Natural killer cell treated with Interleukin-12 subunit alpha and Interleukin-12 subunit beta and Interleukin-15 and Interleukin-18, amount 100 ng/mL, for 72 hours (primary cell): ENCODE data around the gene CPT1C. TPM values are rescaled to one million over a fixed set of nuclear protein-coding genes. Genes with fewer than 3 reads are reported as not detected.

ENCODE experiments used
- ATAC-seq, 2 donors: fragments of 150-1000 bp; cut with Tn5 transposase in 1 of 2; sonication (Bioruptor Pico), chemical (Tn5 transposase) in 1 of 2; 2 replicates each; pipeline ENCODE4 v1.10.0; 2021
- DNase-seq: peaks from one replicate; pipeline ENCODE4 v3.0.0; 2022; ENCODE audit warnings: low spot score
- H3K27ac Mint-ChIP-seq, 2 donors: 1 replicate in 1 of 2; 2 replicates in 1 of 2; pipeline ENCODE4 v1.8.0; 2022; ENCODE audit warnings: mixed read lengths in 2 of 2, mild to moderate bottlenecking in 1 of 2, moderate library complexity in 1 of 2
- H3K27me3 Mint-ChIP-seq, 2 donors: 1 replicate in 1 of 2; 2 replicates in 1 of 2; pipeline ENCODE4 v1.8.0; 2022; ENCODE audit warnings: mixed read lengths in 2 of 2
- H3K36me3 Mint-ChIP-seq: one replicate; pipeline ENCODE4 v1.8.0; 2022; ENCODE audit warnings: mixed read lengths
- H3K4me1 Mint-ChIP-seq, 2 donors: 1 replicate in 1 of 2; 2 replicates in 1 of 2; pipeline ENCODE4 v1.8.0; 2022; ENCODE audit warnings: low read depth in 2 of 2, mixed read lengths in 2 of 2, mild to moderate bottlenecking in 1 of 2
- H3K4me3 Mint-ChIP-seq: one replicate; pipeline ENCODE4 v1.8.0; 2022; ENCODE audit warnings: mixed read lengths
- H3K9me3 Mint-ChIP-seq: 2 replicates; pipeline ENCODE4 v1.8.0; 2022; ENCODE audit warnings: mixed read lengths
- total RNA-seq, 2 donors: library from RNA; stranded (reverse); gene quantifications; one replicate each; pipeline ENCODE4 v1.2.3, GENCODE V29; 2022

Gene CPT1C
- total RNA-seq, 2 donors from 2014 or later = 0.52 to 2.7 TPM

DNA sequence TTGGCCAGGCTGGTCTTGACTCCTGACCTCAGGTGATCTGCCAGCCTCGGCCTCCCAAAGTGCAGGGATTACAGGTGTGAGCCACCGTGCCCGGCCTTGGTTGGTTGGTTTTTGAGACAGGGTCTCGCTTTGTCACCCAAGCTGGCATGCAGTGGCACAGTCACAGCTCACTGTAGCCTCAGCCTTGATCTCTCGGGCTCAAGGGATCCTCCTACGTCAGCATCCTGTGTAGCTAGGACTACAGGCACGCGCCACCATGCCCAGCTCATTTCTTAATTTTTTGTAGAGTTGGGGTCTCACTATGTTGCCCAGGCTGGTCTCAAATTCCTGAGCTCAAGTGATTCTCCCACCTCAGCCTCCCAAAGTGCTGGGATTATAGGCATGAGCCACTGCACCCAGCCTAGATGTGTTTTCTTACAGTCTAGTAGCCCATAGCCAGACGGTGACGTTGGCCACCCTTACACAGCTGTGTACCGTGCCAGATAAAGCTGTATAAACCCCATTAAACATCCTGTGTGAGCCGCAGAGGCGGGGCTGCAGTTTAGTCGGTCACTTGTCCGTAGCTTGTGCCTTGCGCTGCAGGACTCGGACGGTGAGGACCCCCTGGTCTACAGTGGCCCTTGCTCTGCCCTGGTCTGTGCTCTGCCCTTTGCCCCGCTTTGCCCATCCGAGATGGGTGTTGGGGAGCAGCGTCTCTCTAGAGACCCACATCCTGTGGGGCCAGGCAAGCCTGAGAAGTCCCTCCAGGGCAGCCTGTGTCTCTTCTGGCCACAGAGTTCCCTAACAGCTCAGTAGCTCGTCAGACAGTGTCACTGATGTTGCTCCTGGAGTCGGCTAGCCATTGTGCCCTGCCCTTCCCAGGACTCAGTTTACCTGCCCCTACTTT, 35.1 kb upstream of the CPT1C start:
- peak overlapping the region; percentile 32 for H3K4me3 Mint-ChIP-seq
- H3K36me3 Mint-ChIP-seq = peaks cover 5% of the 10 kb centered on the region

DNA sequence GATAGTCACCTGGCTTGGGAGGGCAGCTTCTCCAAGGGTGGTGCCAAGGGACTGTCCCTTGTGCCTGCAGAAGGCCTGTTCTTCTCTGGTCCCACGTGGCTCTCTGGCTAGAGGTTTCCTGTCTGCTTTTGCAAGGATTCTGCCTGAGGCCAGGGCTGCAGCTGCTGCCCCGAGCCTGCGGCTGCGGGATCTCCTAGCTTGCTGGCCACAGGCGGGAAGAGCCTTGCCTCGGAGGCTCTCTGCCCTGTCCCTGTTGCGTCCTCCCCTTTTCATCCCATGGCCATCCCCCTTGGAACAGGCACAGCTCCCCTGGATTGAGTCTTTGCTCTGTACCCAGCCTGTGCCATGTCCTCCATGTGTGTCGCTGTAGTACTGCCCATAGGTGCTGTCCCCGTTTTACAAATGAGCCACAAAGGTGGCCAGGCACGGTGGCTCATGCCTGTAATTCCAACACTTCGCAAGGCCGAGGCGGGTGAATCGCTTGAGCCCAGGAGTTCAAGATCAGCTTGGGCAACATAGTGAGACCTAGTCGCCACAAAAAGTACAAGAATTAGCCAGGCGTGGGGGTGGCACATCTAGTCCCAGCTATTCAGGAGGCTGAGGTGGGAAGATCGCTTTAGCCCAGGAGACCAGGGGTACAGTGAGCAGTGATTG, 34.3 kb upstream of the CPT1C start:
- Mint-ChIP-seq H3K9me3 (no peaks in the 10 kb centered on the region), H3K4me1 (peaks cover 8 to 25% of the 10 kb centered on the region in 2 donors), H3K36me3 (peaks cover 5% of the 10 kb centered on the region), H3K27me3 (no peaks in the 10 kb centered on the region), H3K4me3 (peak overlapping the region; percentile 32), H3K27ac (peak overlapping the region; percentile 80 to 88)
- no peak for DNase-seq
- ATAC-seq = peak in 1 of 2 donors; percentile 43

More for the DNA sequence above, 35.1 kb upstream of the CPT1C start:
- H3K27me3 Mint-ChIP-seq = no peaks in the 10 kb centered on the region
- ATAC-seq (peak; percentile 68 to 86), DNase-seq (no peak)
- H3K27ac Mint-ChIP-seq = peak overlapping the region; percentile 80 to 88
- peaks cover 8 to 25% of the 10 kb centered on the region in 2 donors for H3K4me1 Mint-ChIP-seq
- no peaks in the 10 kb centered on the region for H3K9me3 Mint-ChIP-seq

DNA sequence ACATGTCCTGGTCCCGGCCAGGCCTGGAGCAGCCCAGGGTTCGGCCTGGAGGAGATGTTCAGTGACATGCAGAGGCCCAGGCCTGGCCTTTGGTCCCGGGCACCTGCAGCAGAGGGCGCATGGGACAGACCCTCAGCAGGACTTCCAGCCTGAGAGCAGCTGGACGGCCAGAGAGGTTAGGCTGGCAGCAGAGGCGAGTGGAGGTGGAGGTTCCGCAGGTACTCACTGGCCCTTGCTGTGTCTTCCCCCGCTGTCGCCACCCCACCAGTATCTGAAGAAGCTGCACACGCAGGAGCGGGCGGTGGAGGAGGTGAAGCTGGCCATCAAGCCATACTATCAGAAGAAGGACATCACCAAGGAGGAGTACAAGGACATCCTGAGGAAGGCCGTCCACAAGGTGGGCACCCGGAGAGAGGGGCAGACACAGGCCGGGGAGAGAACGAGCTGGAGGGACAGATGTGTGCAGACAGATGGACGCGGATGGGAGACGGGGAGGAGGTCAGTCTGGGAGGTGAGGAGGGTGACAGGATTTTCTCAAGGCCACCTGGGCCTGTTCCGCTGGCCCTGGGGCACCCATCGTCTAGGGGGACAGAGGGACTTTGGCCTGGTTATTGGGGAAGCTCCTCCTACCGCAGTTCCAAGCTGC, 33.3 kb upstream of the CPT1C start:
- Mint-ChIP-seq H3K27ac (no peak overlapping the region), H3K36me3 (peaks cover 5% of the 10 kb centered on the region)

DNA sequence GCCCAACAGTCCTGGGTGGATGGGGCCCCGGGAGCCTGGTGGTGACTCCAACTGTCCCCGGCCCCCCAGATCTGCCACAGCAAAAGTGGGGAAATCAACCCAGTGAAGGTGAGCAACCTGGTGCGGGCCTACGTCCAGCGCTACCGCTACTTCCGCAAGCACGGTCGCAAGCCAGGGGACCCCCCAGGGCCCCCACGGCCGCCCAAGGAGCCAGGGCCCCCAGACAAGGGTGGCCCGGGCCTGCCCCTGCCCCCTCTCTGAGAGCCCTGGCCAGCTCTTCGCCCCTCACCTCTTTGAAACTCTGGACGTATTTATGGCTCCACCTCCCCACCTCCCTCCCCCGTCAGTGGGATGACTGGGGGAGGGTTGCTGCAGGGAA, 32.8 kb upstream of the CPT1C start:
- Mint-ChIP-seq H3K27me3 (no peaks in the 10 kb centered on the region), H3K4me3 (no peak overlapping the region), H3K27ac (no peak overlapping the region), H3K4me1 (peaks cover 8 to 29% of the 10 kb centered on the region in 2 donors), H3K9me3 (no peaks in the 10 kb centered on the region), H3K36me3 (peaks cover 5% of the 10 kb centered on the region)
- DNase-seq = no peak
- no peak for ATAC-seq

More for the DNA sequence above, 33.3 kb upstream of the CPT1C start:
- ATAC-seq (no peak), DNase-seq (no peak)
- Mint-ChIP-seq H3K27me3 (no peaks in the 10 kb centered on the region), H3K9me3 (no peaks in the 10 kb centered on the region), H3K4me1 (peaks cover 8 to 25% of the 10 kb centered on the region in 2 donors), H3K4me3 (no peak overlapping the region)

DNA sequence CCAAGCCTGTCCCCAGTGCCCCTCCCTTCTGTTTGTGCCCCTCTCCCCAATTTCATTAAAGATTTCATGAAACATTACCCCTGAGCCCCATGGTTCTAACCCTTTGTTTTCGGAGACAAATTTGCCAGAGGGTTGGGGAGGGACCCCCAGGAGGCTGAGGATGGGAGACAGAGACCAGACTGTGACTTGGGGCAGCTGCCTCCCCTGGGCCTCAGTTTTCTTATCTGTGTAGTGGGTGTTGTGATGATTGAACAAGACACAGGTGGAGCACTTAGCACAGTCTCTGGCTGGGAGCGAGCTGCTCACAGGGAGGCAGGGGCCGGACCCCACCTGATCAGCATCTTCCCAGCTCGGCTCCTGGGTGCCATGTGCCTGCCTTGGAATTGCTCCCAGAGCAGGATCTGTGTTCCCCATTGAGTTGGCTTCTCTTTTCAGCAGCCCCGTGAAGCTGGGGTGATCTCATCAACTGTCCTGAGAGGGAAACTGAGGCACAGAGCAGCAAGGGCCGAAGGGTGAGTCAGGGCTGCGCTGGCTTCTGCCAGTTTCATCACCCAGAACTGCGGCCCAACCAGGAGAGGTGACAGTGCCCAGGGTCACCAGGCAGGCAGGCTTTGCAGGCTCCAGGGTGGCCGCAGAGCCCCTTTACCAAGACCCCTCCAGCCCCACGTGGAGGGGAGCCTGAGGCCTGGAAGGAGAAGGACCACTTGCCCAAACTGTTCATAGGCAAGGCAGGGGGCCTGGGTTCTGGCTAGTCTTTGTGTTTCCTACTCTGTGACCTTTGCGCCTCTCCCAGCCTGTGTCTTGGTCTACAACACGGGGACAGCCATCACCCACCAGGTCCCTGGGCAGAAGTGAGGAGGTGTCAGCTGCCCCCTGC, 32.1 kb upstream of the CPT1C start:
- no peaks in the 10 kb centered on the region for H3K9me3 Mint-ChIP-seq
- peaks cover 5% of the 10 kb centered on the region for H3K36me3 Mint-ChIP-seq
- no peak overlapping the region for H3K4me3 Mint-ChIP-seq
- H3K27me3 Mint-ChIP-seq = no peaks in the 10 kb centered on the region
- ATAC-seq (no peak), DNase-seq (no peak)
- no peak overlapping the region for H3K27ac Mint-ChIP-seq
- peaks cover 9 to 29% of the 10 kb centered on the region in 2 donors for H3K4me1 Mint-ChIP-seq

DNA sequence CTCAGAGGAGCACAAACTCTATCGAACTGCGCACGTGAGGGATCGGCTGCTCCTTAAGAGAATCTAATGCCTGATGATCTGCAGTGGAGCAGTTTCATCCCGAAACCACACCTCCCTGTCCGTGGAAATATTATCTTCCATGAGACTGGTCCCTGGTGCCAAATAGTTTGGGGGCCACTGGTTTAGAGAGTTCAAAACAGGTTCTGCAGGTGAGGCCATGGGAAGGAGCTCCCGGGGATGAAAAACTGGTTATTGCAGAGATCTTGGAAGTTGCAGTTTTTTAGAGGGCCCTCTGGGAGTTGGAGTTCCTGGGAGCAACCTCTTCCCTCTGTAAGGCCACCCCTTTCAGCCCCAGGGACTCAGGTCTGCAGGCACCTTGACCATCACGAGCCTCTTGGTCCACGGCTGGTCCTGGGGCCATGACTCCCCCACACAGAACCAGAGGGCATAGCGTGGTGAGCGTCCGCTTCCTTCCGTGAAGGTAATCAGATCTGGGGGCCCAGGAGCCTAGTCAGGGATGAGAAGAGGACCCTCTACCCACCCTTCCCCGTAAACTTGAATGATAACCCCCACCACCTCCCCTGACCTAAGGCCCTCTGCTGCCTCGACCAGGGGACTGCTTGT, 30.5 kb upstream of the CPT1C start:
- Mint-ChIP-seq H3K9me3 (no peaks in the 10 kb centered on the region), H3K4me3 (no peak overlapping the region), H3K4me1 (peaks cover 19 to 34% of the 10 kb centered on the region in 2 donors), H3K27me3 (no peaks in the 10 kb centered on the region), H3K27ac (no peak overlapping the region), H3K36me3 (peaks cover 2% of the 10 kb centered on the region)
- ATAC-seq (no peak), DNase-seq (no peak)

DNA sequence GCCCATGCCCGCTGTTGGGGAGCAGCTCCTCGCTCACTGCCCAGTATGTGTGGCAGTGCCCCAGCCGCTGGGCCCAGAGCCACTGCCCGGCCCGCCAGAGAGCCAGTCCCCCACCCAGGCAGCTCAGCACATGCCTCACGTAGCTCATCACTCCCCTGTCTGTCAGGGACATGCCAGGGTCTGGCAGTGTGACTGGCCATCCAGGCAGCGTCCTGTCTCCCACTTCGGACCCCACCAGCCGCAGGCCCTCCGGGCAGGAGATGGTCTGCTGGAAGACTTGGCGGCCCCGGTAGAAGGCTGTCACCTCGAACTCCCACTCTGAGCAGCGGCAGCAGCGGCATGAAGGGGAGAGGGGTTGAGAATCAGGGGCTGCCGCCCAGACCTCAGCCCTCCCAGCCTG, 28.9 kb upstream of the CPT1C start:
- no peak overlapping the region for H3K4me3 Mint-ChIP-seq
- H3K27ac Mint-ChIP-seq = peak overlapping the region in 1 of 2 donors; percentile 94
- ATAC-seq = no peak
- no peaks in the 10 kb centered on the region for H3K9me3 Mint-ChIP-seq
- peaks cover 4% of the 10 kb centered on the region for H3K36me3 Mint-ChIP-seq
- H3K27me3 Mint-ChIP-seq = no peaks in the 10 kb centered on the region
- H3K4me1 Mint-ChIP-seq = peaks cover 29 to 33% of the 10 kb centered on the region in 2 donors
- no peak for DNase-seq

DNA sequence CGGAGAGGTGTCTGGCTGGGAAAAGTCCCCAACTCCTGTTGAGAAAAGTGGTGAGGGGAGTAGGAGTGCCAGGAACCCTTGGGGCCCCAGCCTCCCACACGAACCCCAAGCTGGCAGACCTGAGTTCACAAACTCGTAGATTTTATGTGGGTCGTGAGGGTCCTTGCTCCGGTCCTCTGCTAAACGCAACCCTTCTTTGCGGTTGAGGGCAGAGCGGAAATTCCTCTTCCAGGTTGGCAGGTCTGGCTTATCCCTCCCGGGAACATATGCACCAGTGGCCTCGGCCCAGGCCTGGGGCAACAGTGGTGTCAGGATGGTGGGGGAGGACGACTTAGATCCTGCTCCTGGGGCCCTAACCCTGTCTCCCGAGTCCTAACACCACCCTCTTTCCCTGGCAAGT, 27.7 kb upstream of the CPT1C start:
- H3K4me3 Mint-ChIP-seq = peak overlapping the region; percentile 99
- H3K9me3 Mint-ChIP-seq = no peaks in the 10 kb centered on the region
- no peaks in the 10 kb centered on the region for H3K27me3 Mint-ChIP-seq
- peak overlapping the region; percentile 94 to 100 for H3K27ac Mint-ChIP-seq
- H3K36me3 Mint-ChIP-seq = peaks cover 4% of the 10 kb centered on the region
- H3K4me1 Mint-ChIP-seq = peaks cover 34 to 35% of the 10 kb centered on the region in 2 donors
- DNase-seq = no peak
- ATAC-seq = no peak

DNA sequence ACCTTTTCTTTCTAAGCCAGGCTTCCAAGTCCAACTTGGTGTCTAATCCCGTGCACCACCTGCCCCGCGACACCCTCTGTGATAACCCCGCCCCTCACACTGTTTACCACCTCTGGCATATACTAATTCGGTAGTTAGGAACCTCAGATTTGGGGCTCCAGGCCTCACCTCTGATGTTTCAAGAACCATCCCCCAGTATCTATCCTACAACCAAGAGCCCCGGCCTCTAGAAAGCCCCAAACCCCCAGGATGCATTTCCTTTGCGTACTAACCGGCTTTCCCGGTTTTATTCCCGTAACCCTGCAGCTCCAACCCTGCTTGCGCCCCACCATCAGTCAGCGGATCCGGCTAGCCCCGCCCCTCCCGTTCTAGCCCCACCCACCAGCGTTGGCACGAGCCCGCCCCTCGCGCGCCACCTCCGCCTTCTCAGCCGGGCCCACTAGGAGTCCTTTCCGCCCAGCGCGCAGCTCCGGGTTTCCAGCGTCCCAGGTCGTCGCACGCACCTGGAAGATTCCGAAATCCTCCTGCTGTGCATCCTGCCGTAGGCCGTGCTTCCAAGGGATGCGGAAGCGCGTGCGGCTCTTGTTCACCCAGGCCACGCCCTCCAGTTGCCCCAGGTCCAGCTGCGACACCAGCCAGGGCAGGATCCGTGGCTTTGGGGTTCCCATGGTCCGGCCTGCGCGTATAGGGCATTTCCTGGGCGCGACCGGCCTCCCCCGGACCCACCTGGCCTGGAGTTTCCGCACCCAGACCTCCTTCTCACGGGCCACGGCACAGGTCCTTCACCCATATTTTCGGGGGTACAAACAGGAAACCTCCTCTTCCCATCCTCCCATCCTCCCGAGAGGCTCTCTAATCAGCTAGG, 26.5 kb upstream of the CPT1C start:
- Mint-ChIP-seq H3K36me3 (peaks cover 4% of the 10 kb centered on the region), H3K27ac (peak overlapping the region; percentile 94 to 100), H3K4me3 (peak overlapping the region; percentile 99), H3K9me3 (no peaks in the 10 kb centered on the region), H3K27me3 (no peaks in the 10 kb centered on the region), H3K4me1 (peaks cover 34 to 35% of the 10 kb centered on the region in 2 donors)
- ATAC-seq (peak; percentile 79 to 87), DNase-seq (peak; percentile 88)

DNA sequence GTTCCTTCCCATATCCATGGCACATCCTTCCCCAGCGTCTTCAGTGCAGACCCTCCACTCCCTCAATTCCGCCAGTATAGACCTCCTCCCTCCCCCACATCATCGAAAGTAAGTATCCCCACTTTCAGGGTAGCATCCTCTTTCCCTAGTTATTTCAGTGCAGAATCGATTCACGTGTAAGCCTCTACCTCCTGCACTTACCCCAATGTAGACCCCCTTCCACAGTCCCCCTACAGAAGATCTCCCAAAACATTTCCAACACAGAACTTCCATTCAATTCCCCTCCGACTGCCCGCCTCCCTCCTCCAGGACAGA, 25.9 kb upstream of the CPT1C start:
- ATAC-seq = no peak
- H3K9me3 Mint-ChIP-seq = no peaks in the 10 kb centered on the region
- H3K27me3 Mint-ChIP-seq = no peaks in the 10 kb centered on the region
- peaks cover 34 to 38% of the 10 kb centered on the region in 2 donors for H3K4me1 Mint-ChIP-seq
- H3K36me3 Mint-ChIP-seq = peaks cover 4% of the 10 kb centered on the region
- peak overlapping the region; percentile 94 to 100 for H3K27ac Mint-ChIP-seq
- H3K4me3 Mint-ChIP-seq = peak overlapping the region; percentile 99
- no peak for DNase-seq

DNA sequence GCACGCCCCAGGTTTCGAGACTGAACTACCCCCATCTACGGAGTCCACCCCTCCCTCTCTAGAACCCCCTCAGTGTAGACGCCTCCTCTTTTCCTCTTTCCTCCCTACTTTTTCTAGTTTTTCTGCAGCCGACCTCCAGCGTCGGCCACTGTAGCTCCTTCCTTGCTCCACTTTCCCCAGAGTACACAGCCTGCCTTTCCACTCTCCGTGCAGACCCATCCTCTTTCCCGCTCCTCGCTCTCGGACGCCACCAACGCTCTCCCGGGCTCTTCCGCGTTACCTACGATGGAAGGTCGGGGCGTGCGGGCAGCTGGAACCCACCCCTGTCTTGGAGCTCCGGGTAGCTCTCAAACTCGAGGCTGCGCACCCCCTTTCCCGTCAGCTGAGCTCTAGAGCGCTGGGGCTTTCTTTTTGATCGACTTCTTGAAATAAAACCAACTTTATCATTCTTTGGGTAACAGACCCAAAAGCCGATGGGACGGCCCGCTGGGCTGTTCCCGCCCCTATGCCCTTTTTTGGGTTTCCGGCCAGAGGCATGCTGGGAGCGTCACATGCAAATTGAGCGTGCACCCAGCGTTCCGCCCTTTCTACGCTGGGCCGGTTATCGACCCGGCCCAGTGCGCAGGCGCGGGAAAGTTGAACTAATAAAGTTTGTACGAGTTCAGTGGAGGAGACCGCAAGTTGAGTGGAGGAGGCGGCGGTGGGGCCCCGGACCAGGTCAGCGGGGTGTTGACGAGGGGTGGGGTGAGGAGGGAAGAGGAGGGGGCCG, 25.4 kb upstream of the CPT1C start, which contains the start of the genes BCL2L12 and IRF3:
Gene BCL2L12 (plus strand): TSS at position 583 of the 769 bp plus-strand sequence. CDS start 760 bp downstream, outside the sequence.
Gene IRF3 (minus strand): TSS at position 507 of the 769 bp plus-strand sequence. CDS start 1,019 bp downstream, outside the sequence.
- H3K9me3 Mint-ChIP-seq = no peaks in the 10 kb centered on the region
- H3K4me3 Mint-ChIP-seq = peak within 1 kb of the TSS; percentile 99
- H3K27ac Mint-ChIP-seq = peak within 1 kb of the TSS; percentile 94 to 100
- H3K27me3 Mint-ChIP-seq = no peaks in the 10 kb centered on the region
- DNase-seq (peak; percentile 99), ATAC-seq (peak; percentile 93)
- H3K36me3 Mint-ChIP-seq = peaks cover 4% of the 10 kb centered on the region
- H3K4me1 Mint-ChIP-seq = peaks cover 34 to 38% of the 10 kb centered on the region in 2 donors
